Umbilical cord (tissue), 1 donor: Measurements from ENCODE around the gene STAG2. TPM values are rescaled to one million over a fixed set of nuclear protein-coding genes. Genes with fewer than 3 reads are reported as not detected.

ENCODE experiments used
- total RNA-seq: library from RNA; depleted of rRNA; stranded (reverse); fragments of >200 nt; gene quantifications from one replicate; pipeline ENCODE4 v1.2.3, GENCODE V29; 2014; ENCODE audit warnings: low replicate concordance; ENCODE audit not compliant: insufficient read depth

Gene STAG2
- total RNA-seq, 1 donor from 2014 or later = 67.7 TPM

Other genes with a start within 250 kb of the STAG2 start
- gene THOC2, start 228.7 kb upstream of the STAG2 start, total RNA-seq = 111 TPM
- gene XIAP, start 101.7 kb upstream of the STAG2 start, total RNA-seq = 22.6 TPM